Measurements from ENCODE around the gene DOK6. TPM values are rescaled to one million over a fixed set of nuclear protein-coding genes. Genes with fewer than 3 reads are reported as not detected.

DOK6 gene
- total and polyA plus RNA-seq, 11 donors = 0.46 to 9.7 (median 2.9) TPM

- Histone ChIP-seq H3K27ac (no peak overlapping the region), H3K4me3 (no peak overlapping the region), H3K27me3 (no peaks in the 10 kb centered on the region), H3K36me3 (no peaks in the 10 kb centered on the region), H3K9me3 (no peaks in the 10 kb centered on the region), H3K4me1 (no peaks in the 10 kb centered on the region)
- no peak for DNase-seq
- WGBS, 4 donors = 94 to 97% (median 95%) methylated on average over 2 of the region's 2 CpGs
- ATAC-seq = no peak
- intact Hi-C loops (cut with DNase I) = no loop called here
- no peak for TF ChIP-seq POLR2A (IDR thresholded peaks at IDR 0.05)
- no peak for TF ChIP-seq CTCF (IDR thresholded peaks at IDR 0.05)
Observed at GRCh38 chr18:69539404-69539803, 138.7 kb downstream of the DOK6 start.

GRCh38 chr18:69556228-69556627 lies 155.5 kb downstream of the DOK6 start:
- no peaks in the 10 kb centered on the region for H3K4me1 ChIP-seq
- 54 to 61% (median 59%) methylated on average over 3 of the region's 3 CpGs for WGBS, 4 donors
- intact Hi-C loops (cut with DNase I) = no loop called here

GRCh38 chr18:69557282-69557681 lies 156.6 kb downstream of the DOK6 start:
- Histone ChIP-seq H3K27me3 (no peaks in the 10 kb centered on the region), H3K9me3 (peaks cover 0 to 11% (median 0%) of the 10 kb centered on the region in 12 donors), H3K4me3 (no peak overlapping the region), H3K27ac (no peak overlapping the region), H3K4me1 (no peaks in the 10 kb centered on the region), H3K36me3 (no peaks in the 10 kb centered on the region)
- 57 to 65% (median 61%) methylated on average over 4 of the region's 4 CpGs for WGBS, 4 donors
- no peak for TF ChIP-seq CTCF (IDR thresholded peaks at IDR 0.05)
- TF ChIP-seq POLR2A (IDR thresholded peaks at IDR 0.05) = no peak
- DNase-seq (no peak), ATAC-seq (no peak)
- intact Hi-C loops (cut with DNase I) = no loop called here

More at GRCh38 chr18:69556228-69556627, 155.5 kb downstream of the DOK6 start:
- Histone ChIP-seq H3K9me3 (peaks cover 0 to 7% (median 0%) of the 10 kb centered on the region in 12 donors), H3K27me3 (no peaks in the 10 kb centered on the region), H3K27ac (no peak overlapping the region), H3K4me3 (no peak overlapping the region), H3K36me3 (no peaks in the 10 kb centered on the region)
- ATAC-seq = no peak
- DNase-seq = no peak
- TF ChIP-seq POLR2A (IDR thresholded peaks at IDR 0.05) (no peak), CTCF (IDR thresholded peaks at IDR 0.05) (no peak)

GRCh38 chr18:69558052-69558451 lies 157.4 kb downstream of the DOK6 start:
- ATAC-seq (no peak), DNase-seq (no peak)
- H3K4me1 ChIP-seq = no peaks in the 10 kb centered on the region
- H3K27ac ChIP-seq = no peak overlapping the region
- no peaks in the 10 kb centered on the region for H3K27me3 ChIP-seq
- no peaks in the 10 kb centered on the region for H3K36me3 ChIP-seq
- H3K9me3 ChIP-seq = peaks cover 0 to 17% (median 0%) of the 10 kb centered on the region in 12 donors
- WGBS, 4 donors = 71 to 77% (median 76%) methylated on average over 2 of the region's 2 CpGs
- no peak overlapping the region for H3K4me3 ChIP-seq
- intact Hi-C loops (cut with DNase I) = no loop called here
- TF ChIP-seq CTCF (IDR thresholded peaks at IDR 0.05) = no peak
- no peak for TF ChIP-seq POLR2A (IDR thresholded peaks at IDR 0.05)
